ENCODE measurements around the gene ITGBL1. TPM values are rescaled to one million over a fixed set of nuclear protein-coding genes. Genes with fewer than 3 reads are reported as not detected.

ITGBL1 gene
- total and polyA plus RNA-seq, 2 of the 8 experiments (the other 6 are each of a cell fraction or from before 2014, with no cell fraction given), result not detected

- no peak for TF ChIP-seq ZNF274 (IDR thresholded peaks at IDR 0.05; ENCODE audit: borderline replicate concordance, extremely low read depth, low read length)
- TF ChIP-seq EZH2 (IDR thresholded peaks at IDR 0.05; ENCODE audit: low read depth, low read length, severe bottlenecking), result no peak
Observed at GRCh38 chr13:101726681-101727080, 274.2 kb downstream of the ITGBL1 start (continued).
